ENCODE results near the gene ZNF524.

The ZNF524 gene

GRCh38 chr19:55647732-55648584, 47.9 kb downstream of the ZNF524 start, which contains the start of gene CCDC106:
Gene CCDC106, plus strand, starts transcription at chr19:55648212. Its CDS starts 835 bp downstream, at chr19:55649047.
- DNase-seq (ENCODE audit: insufficient read length) (no peak), FAIRE-seq (peak; percentile 97)
- TF ChIP-seq POLR2A (IDR thresholded peaks at IDR 0.05; ENCODE audit: low read depth, low read length): no peak
- TF ChIP-seq TAF1 (IDR thresholded peaks at IDR 0.05; ENCODE audit: borderline replicate concordance, low read depth, low read length): no peak
- TF ChIP-seq POLR2AphosphoS5 (IDR thresholded peaks at IDR 0.05; ENCODE audit: low read depth, low read length): no peak

GRCh38 chr19:55648585-55649267, 48.6 kb downstream of the ZNF524 start:
- FAIRE-seq (no peak), DNase-seq (ENCODE audit: insufficient read length) (no peak)
- peak; percentile 20; the same call in 1 of the 2 replicates for TF ChIP-seq POLR2A (IDR thresholded peaks at IDR 0.05; ENCODE audit: low read depth, low read length)
- TF ChIP-seq TAF1 (IDR thresholded peaks at IDR 0.05; ENCODE audit: borderline replicate concordance, low read depth, low read length): no peak

GRCh38 chr19:55649268-55650125, 49.4 kb downstream of the ZNF524 start:
- DNase-seq (ENCODE audit: insufficient read length) (no peak), FAIRE-seq (peak; percentile 17)
- TF ChIP-seq TAF1 (IDR thresholded peaks at IDR 0.05; ENCODE audit: borderline replicate concordance, low read depth, low read length): no peak
- TF ChIP-seq POLR2A (IDR thresholded peaks at IDR 0.05; ENCODE audit: low read depth, low read length): no peak
- TF ChIP-seq POLR2AphosphoS5 (IDR thresholded peaks at IDR 0.05; ENCODE audit: low read depth, low read length): no peak

GRCh38 chr19:55650126-55650557, 50.1 kb downstream of the ZNF524 start:
- no peak for TF ChIP-seq TAF1 (IDR thresholded peaks at IDR 0.05; ENCODE audit: borderline replicate concordance, low read depth, low read length)
- no peak for TF ChIP-seq POLR2AphosphoS5 (IDR thresholded peaks at IDR 0.05; ENCODE audit: low read depth, low read length)
- no peak for TF ChIP-seq POLR2A (IDR thresholded peaks at IDR 0.05; ENCODE audit: low read depth, low read length)
- peak; percentile 44 for FAIRE-seq

GRCh38 chr19:55650602-55651230, 50.6 kb downstream of the ZNF524 start:
- TF ChIP-seq POLR2AphosphoS5 (IDR thresholded peaks at IDR 0.05; ENCODE audit: low read depth, low read length): no peak
- no peak for TF ChIP-seq TAF1 (IDR thresholded peaks at IDR 0.05; ENCODE audit: borderline replicate concordance, low read depth, low read length)
- no peak for TF ChIP-seq POLR2A (IDR thresholded peaks at IDR 0.05; ENCODE audit: low read depth, low read length)
- FAIRE-seq: no peak
- DNase-seq (ENCODE audit: insufficient read length): no peak

More at GRCh38 chr19:55650126-55650557, 50.1 kb downstream of the ZNF524 start:
- no peak for DNase-seq (ENCODE audit: insufficient read length)

- DNase-seq (ENCODE audit: insufficient read length) (no peak), FAIRE-seq (no peak)
- no peak for TF ChIP-seq TAF1 (IDR thresholded peaks at IDR 0.05; ENCODE audit: borderline replicate concordance, low read depth, low read length)
- TF ChIP-seq POLR2A (IDR thresholded peaks at IDR 0.05; ENCODE audit: low read depth, low read length): no peak
- no peak for TF ChIP-seq POLR2AphosphoS5 (IDR thresholded peaks at IDR 0.05; ENCODE audit: low read depth, low read length)
Measured at GRCh38 chr19:55651236-55651635, 51.1 kb downstream of the ZNF524 start.

- FAIRE-seq: no peak
- TF ChIP-seq TAF1 (IDR thresholded peaks at IDR 0.05; ENCODE audit: borderline replicate concordance, low read depth, low read length): no peak
- TF ChIP-seq POLR2AphosphoS5 (IDR thresholded peaks at IDR 0.05; ENCODE audit: low read depth, low read length): no peak
- TF ChIP-seq POLR2A (IDR thresholded peaks at IDR 0.05; ENCODE audit: low read depth, low read length): no peak
Measured at GRCh38 chr19:55652311-55653128, 52.4 kb downstream of the ZNF524 start.

More at GRCh38 chr19:55652311-55653128, 52.4 kb downstream of the ZNF524 start:
- DNase-seq (ENCODE audit: insufficient read length): no peak

Measured in GM12892 (cell line).